Measurements from ENCODE around the gene FOXO4. TPM values are rescaled to one million over a fixed set of nuclear protein-coding genes. Genes with fewer than 3 reads are reported as not detected.

FOXO4 gene
- total RNA-seq, 1 experiment from 2014 or later: 48.3 TPM

DNA sequence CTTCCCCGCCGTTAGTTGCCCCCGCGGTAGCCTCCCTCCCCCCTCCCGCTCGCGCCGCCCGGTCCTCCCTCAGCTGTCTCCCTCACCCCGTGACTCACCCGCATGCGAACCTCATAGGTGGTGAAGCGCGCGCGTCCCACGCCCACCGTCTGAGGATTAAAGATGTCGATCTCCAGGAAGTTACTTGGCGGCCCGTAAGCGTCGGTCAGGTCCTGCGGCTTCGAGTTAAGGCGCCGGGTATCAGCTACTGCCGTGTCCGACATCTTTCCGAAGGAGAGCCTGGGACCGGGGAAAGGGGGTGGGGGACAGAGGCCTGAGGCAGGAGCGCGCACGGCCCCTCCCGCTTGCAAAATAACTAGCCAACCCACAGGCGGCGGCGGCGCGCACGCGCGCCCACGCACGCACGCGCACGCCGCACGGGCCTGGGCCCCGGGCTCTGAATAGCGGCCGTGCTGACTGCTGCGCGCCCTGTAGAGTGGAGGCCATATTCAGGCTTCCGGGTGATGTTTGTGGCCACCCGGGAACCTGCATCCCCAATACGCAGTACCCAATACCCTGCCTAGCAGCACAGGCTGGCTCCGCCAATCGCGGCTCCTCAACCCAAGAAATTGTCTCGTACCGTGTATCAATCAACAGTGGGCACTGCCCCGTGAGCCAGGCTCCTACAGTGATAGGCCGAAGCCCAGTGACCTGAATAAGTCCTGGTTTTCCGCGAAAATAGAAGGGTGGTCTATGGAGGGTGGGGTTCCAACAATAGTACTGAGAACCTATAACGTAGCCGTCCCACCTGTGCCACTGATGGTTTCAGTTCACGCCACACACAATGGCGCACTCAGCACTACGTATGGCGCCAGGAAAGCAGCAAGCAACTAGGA, 27.4 kb upstream of the FOXO4 start, which contains the start of gene SNX12 (continued):
- TF ChIP-seq, protein P1, sequence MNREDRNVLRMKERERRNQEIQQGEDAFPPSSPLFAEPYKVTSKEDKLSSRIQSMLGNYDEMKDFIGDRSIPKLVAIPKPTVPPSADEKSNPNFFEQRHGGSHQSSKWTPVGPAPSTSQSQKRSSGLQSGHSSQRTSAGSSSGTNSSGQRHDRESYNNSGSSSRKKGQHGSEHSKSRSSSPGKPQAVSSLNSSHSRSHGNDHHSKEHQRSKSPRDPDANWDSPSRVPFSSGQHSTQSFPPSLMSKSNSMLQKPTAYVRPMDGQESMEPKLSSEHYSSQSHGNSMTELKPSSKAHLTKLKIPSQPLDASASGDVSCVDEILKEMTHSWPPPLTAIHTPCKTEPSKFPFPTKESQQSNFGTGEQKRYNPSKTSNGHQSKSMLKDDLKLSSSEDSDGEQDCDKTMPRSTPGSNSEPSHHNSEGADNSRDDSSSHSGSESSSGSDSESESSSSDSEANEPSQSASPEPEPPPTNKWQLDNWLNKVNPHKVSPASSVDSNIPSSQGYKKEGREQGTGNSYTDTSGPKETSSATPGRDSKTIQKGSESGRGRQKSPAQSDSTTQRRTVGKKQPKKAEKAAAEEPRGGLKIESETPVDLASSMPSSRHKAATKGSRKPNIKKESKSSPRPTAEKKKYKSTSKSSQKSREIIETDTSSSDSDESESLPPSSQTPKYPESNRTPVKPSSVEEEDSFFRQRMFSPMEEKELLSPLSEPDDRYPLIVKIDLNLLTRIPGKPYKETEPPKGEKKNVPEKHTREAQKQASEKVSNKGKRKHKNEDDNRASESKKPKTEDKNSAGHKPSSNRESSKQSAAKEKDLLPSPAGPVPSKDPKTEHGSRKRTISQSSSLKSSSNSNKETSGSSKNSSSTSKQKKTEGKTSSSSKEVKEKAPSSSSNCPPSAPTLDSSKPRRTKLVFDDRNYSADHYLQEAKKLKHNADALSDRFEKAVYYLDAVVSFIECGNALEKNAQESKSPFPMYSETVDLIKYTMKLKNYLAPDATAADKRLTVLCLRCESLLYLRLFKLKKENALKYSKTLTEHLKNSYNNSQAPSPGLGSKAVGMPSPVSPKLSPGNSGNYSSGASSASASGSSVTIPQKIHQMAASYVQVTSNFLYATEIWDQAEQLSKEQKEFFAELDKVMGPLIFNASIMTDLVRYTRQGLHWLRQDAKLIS (CRISPR knock-in tag; IDR thresholded peaks at IDR 0.05; ENCODE audit: borderline replicate concordance): no peak
- TF ChIP-seq, protein P2, sequence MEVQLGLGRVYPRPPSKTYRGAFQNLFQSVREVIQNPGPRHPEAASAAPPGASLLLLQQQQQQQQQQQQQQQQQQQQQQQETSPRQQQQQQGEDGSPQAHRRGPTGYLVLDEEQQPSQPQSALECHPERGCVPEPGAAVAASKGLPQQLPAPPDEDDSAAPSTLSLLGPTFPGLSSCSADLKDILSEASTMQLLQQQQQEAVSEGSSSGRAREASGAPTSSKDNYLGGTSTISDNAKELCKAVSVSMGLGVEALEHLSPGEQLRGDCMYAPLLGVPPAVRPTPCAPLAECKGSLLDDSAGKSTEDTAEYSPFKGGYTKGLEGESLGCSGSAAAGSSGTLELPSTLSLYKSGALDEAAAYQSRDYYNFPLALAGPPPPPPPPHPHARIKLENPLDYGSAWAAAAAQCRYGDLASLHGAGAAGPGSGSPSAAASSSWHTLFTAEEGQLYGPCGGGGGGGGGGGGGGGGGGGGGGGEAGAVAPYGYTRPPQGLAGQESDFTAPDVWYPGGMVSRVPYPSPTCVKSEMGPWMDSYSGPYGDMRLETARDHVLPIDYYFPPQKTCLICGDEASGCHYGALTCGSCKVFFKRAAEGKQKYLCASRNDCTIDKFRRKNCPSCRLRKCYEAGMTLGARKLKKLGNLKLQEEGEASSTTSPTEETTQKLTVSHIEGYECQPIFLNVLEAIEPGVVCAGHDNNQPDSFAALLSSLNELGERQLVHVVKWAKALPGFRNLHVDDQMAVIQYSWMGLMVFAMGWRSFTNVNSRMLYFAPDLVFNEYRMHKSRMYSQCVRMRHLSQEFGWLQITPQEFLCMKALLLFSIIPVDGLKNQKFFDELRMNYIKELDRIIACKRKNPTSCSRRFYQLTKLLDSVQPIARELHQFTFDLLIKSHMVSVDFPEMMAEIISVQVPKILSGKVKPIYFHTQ (CRISPR knock-in tag; IDR thresholded peaks at IDR 0.05): no peak
- no peak for TF ChIP-seq ZNF671 (CRISPR knock-in tag; IDR thresholded peaks at IDR 0.05)
- TF ChIP-seq, protein P3, sequence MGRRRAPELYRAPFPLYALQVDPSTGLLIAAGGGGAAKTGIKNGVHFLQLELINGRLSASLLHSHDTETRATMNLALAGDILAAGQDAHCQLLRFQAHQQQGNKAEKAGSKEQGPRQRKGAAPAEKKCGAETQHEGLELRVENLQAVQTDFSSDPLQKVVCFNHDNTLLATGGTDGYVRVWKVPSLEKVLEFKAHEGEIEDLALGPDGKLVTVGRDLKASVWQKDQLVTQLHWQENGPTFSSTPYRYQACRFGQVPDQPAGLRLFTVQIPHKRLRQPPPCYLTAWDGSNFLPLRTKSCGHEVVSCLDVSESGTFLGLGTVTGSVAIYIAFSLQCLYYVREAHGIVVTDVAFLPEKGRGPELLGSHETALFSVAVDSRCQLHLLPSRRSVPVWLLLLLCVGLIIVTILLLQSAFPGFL (CRISPR knock-in tag; IDR thresholded peaks at IDR 0.05; ENCODE audit: borderline replicate concordance): no peak
- TF ChIP-seq, protein P4, sequence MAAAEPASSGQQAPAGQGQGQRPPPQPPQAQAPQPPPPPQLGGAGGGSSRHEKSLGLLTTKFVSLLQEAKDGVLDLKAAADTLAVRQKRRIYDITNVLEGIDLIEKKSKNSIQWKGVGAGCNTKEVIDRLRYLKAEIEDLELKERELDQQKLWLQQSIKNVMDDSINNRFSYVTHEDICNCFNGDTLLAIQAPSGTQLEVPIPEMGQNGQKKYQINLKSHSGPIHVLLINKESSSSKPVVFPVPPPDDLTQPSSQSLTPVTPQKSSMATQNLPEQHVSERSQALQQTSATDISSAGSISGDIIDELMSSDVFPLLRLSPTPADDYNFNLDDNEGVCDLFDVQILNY (CRISPR knock-in tag; IDR thresholded peaks at IDR 0.05): no peak

DNA sequence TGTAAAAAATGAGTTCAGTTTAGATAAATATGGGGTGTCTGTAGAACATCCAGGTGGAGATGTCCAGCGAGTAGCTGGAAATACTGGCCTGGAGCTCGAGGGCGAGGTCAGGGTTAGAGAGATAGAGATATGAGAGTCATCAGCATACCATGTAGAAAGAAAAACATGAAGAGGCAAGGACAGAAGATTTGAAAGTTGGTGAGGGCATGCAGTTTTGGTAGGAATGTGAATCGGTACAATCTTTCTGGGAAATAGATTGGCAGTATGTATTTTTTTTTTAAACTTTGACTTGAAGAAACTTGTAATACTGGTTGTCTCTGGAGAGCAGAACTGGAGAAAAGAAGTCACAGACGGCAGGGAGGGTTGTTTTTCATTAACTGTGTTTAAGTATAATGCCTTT, 25.1 kb upstream of the FOXO4 start:
- DNase-seq (ENCODE audit: low spot score): no peak
- ATAC-seq: no peak
- POLR2A ChIA-PET: no interaction called here
- Mint-ChIP-seq H3K4me1 (peaks cover 7% of the 10 kb centered on the region), H3K9me3 (no peaks in the 10 kb centered on the region), H3K4me3 (no peak overlapping the region), H3K36me3 (no peaks in the 10 kb centered on the region), H3K27me3 (ENCODE audit: low read depth) (no peaks in the 10 kb centered on the region; the same call in none of the 2 replicates), H3K27ac (no peak overlapping the region)
- TF ChIP-seq, protein P2 (CRISPR knock-in tag; IDR thresholded peaks at IDR 0.05): no peak
- TF ChIP-seq RORB (CRISPR knock-in tag; IDR thresholded peaks at IDR 0.05) (no peak), IRF2 (CRISPR knock-in tag; IDR thresholded peaks at IDR 0.05; ENCODE audit: borderline replicate concordance, low read depth) (no peak)
- TF ChIP-seq, protein P5, sequence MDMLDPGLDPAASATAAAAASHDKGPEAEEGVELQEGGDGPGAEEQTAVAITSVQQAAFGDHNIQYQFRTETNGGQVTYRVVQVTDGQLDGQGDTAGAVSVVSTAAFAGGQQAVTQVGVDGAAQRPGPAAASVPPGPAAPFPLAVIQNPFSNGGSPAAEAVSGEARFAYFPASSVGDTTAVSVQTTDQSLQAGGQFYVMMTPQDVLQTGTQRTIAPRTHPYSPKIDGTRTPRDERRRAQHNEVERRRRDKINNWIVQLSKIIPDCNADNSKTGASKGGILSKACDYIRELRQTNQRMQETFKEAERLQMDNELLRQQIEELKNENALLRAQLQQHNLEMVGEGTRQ (CRISPR knock-in tag; IDR thresholded peaks at IDR 0.05): no peak
- CTCF ChIA-PET: no interaction called here
